ENCODE results near the gene BRICD5.
"Not testable (repeated sequence)": the region's sequence is repeated elsewhere in the genome, so short reads cannot be mapped to it uniquely, and the experiment has no call there.

BRICD5 gene

DNA sequence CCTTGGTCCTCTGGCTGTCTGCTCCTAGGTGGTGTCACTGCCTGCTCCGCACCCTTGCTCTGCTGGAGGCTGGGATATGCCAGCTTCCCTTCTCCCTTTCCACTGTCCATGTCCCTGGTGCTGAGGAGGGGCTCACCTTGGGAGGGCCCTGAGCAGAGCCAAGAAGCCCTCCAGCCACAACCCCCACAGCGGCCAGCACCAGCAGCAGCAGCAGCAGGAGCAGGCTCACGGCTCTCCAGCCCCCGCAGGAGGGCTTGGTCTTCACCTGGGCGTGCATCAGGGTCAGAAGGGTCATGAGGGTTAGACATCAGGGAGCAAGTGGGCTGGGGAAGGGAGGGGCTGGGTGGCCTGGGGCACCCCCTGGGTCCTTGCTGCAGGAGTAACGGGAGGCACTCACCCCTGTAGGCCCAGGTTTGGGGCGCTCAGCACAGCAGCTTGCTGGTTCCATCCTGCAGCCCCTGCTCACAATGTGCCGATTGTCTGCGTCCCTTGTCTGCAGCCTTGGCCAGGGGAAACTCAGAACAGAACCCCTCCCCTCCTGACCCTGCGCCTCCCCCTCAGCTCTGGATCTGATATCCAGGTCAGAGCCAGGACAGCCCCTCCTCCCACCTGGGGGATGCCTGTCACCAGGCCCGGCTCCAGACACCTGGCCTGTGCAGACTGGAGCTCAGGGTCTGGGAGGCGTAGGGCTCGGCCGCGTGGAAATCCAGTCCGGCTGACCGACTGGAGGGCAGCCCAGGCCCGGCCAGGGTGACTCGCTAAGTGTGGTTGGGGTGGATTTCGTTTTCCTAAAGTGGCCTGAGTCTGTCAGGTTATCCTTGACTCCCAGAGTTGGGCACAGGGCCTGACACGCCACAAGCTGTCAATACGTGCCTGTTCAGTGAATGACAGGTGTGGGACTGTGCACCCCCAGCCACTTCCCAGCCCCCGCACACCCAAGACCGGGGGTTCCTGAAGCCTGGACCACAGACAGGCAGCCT, at the start of gene BRICD5:
BRICD5 (minus strand) TSS at position 478 of the 980 bp plus-strand sequence; CDS start at position 448, 30 bp downstream.
- no peak for DNase-seq

DNA sequence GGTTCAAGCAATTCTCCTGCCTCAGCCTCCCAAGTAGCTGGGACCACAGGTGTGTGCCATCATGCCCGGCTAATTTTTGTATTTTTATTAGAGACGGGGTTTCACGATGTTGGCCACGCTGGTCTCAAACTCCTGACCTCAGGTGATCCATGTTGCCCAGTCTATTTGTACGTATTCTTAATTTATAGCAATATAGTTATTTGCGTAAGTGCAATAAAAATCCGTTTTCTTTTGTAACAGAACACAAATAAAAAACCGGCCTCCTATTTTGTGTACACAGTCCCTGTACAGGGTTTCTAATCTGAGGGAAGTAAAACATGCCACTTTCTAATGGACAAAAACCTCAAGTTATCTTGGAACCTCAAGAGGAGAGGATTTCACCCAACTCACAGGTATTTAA, 49.6 kb upstream of the BRICD5 start:
- DNase-seq, result no peak

DNA sequence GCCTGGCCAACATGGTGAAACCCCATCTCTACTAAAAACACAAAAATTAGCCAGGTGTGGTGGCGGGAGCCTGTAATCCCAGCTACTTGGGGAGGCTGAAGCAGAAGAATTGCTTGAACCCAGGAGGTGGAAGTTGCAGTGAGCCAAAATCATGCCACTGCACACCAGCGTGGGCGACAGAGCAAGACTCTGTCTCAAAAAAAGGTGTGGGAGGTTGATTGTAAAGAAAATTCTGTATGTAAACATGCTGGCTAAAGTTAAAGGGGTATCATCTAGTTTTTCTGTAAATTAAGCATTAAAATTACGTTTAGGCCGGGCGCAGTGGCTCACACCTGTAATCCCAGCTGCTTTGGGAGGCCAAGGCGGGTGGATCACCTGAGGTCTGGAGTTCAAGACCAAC, 47.9 kb upstream of the BRICD5 start:
- DNase-seq, result not testable (repeated sequence)

DNA sequence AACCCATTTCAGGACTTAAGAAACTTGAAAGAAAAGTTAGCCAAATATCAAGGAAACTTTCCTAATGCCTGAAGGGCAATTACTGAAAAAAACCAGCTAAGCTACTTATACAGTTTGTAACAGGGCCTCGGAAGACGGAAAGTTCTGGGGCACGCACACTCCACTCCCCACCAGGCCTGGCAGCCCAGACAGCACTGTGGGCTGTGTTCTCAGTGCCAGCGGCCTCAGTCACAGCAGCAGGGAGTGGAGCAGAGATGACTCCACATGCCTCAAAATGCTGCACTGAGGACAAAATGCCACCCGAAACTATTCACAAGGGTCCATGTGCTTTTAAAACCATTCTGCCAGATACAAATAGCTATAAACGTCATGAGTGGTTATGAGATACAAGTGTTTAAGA, 47.1 kb upstream of the BRICD5 start:
- no peak for DNase-seq

- no peak for DNase-seq
Observed at GRCh38 chr16:2256531-2257140, 46.0 kb upstream of the BRICD5 start.

DNA sequence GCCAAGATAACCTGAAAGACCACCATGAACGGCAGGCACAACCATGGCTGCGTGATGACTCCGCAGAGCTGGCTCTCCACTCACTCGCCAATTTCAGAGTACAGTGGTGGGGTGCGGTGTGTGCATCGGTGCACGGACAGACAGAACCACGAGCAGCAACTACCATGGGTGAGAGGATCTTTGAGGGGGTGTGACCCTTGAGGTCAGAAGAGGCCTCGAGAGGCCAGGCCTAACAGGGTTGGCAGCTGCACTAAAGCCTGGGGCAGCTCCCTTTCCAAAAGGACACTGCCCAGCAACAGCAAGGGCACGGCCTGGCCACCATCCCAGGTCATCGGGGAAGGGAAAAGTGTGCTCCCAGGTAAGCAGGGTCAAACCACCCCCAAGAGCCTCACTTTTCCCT, 42.6 kb upstream of the BRICD5 start:
- no peak for DNase-seq

DNA sequence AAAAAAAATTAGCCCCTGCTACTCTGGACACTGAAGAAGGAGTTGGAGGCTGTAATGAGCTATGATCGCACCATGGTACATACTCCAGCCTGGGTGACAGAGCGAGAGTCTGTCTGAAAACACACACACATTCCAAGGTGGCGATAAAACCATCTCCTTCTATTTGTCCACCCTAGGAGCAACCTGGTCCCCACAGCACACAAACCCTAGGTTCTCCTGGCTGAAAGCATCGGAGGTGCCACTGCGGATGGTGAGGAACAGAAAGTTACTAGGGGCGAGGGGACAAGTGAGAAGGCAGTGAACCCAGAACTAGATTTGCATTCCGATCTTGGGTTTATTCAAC, 42.1 kb upstream of the BRICD5 start:
- no peak for DNase-seq

- DNase-seq, result peak; percentile 32 to 58
Observed at GRCh38 chr16:2251296-2252111, 40.8 kb upstream of the BRICD5 start, which contains the start of gene ECI1. Gene ECI1 (minus strand): TSS chr16:2251587. CDS start chr16:2251566, 21 bp downstream.

DNA sequence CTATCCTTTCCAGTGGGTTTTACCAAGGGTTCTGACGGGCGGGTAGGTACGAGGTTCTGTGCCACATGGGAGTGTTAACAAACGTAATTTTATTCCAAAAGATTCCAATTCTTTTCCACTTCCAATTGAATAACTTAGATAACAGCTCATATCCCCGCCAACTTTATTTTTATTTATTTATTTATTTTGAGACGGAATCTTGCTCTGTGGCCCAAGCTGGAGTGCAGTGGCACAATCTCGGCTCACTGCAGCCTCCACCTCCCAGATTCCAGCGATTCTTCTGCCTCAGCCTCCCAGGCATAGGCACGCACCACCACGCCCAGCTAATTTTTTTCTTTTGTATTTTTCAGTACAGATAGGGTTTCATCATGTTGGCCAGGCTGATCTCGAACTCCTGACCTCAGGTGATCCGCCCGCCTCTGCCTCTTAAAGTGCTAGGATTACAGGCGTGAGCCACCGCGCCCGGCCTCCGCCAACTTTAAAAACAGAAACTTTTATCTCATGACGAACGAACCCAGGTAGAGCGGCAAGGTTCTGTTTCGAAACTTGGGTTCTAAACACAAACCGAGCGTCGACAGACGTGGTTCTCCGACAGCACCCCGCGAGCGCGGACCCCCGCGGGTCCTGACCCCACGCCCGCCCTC, 40.1 kb upstream of the BRICD5 start:
- DNase-seq, result peak in 1 of 2 experiments; percentile 6

GRCh38 chr16:2246301-2246885, 35.7 kb upstream of the BRICD5 start:
- no peak for DNase-seq

- no peak for DNase-seq
Observed at GRCh38 chr16:2244926-2245795, 34.5 kb upstream of the BRICD5 start.

DNA sequence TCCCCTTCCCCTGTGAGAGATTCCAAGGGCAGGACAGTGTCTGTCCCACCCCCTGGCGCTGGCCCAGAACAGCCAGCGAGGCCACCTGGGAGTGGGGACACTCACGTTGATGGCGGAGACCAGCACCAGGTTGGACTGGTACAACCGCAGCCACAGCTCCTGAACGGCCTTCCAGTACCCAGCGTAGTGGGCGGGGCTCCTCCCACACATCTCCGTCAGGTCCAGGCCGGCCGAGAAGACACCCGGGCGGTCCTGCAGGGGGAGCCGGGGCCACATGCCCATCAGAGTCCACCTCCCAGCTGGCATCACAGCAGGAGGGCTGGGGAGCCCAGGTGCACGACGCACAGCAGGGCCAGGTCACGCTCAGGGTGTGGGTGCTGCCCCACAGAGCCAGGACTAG, 33.6 kb upstream of the BRICD5 start:
- no peak for DNase-seq

GRCh38 chr16:2243781-2244180, 33.1 kb upstream of the BRICD5 start:
- no peak for DNase-seq

GRCh38 chr16:2243031-2243528, 32.4 kb upstream of the BRICD5 start:
- DNase-seq, result no peak

DNA sequence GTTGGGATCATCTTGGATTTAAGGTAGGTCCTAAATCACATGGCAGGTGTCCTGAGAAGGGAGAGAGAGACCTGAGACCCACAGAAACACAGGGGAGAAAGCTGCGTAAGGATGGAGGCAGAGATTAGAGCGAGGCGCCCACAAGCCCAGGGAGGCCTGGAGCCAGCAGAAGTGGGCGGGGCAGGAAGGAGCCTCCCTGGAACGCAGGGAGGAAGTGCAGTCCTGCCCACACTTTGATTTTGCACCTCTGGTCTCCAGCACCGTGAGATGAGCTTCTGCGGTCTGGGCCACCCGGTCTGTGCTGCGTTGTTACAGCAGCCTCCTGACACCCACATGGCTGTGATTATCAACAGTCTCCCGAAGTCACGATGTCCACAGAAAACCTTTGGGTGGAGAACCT, 31.9 kb upstream of the BRICD5 start:
- no peak for DNase-seq

DNA sequence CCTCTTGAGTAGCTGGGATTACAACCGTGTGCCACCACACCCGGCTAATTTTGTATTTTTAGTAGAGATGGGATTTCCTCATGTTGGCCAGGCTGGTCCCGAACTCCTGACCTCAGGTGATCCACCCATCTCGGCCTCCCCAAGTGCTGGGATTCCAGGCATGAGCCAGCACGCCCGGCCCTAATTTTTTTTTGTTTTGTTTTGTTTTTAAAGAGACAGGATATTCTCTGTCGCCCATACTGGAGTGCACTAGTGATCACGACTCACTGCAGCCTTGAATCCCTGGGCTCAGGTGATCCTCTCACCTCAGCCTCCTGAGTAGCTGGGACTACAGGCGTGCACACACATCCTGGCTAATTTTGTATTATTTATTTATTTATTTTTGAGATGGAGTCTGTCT, 29.7 kb upstream of the BRICD5 start:
- DNase-seq, result not testable (repeated sequence)

DNA sequence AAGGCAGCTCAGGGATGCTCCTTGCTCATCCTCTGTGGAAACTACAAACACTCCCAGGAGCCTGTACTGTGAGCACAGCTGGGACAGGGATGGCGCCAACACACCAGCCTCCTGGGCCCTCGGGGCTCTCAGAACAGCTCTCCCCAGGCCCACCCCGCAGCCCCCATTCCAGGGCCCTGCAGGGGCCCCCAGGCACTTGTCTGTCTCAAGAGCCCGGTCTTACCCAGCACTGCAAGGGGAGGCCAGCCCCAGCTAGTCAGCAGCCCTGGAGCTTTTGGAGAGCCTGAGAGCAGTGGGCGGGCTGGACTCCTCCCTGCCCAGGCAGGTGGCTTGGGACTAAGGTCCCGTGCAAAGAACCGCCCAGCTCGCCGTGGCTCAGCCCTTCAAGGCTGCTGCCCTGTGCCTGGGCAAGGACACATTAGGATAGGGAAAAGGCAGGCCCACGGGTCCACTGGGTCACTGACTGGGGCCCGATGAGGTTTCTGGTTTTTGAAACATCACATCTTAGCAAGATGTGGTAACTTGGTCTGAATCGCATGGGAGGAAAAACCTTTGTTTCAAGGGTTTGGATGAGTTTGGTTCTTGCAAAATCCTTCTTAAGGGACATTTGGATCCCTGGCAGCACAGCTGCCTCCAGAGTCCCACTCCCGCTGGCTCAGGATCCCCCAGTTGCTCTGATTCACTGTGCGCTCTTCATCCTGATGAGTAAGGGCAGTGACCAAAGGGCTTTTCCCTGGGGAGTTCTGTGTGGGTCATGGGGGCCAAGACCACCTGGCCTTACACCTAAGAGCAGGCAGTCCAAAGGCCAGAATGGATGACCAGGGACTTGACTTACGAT, 28.4 kb upstream of the BRICD5 start:
- no peak for DNase-seq

DNA sequence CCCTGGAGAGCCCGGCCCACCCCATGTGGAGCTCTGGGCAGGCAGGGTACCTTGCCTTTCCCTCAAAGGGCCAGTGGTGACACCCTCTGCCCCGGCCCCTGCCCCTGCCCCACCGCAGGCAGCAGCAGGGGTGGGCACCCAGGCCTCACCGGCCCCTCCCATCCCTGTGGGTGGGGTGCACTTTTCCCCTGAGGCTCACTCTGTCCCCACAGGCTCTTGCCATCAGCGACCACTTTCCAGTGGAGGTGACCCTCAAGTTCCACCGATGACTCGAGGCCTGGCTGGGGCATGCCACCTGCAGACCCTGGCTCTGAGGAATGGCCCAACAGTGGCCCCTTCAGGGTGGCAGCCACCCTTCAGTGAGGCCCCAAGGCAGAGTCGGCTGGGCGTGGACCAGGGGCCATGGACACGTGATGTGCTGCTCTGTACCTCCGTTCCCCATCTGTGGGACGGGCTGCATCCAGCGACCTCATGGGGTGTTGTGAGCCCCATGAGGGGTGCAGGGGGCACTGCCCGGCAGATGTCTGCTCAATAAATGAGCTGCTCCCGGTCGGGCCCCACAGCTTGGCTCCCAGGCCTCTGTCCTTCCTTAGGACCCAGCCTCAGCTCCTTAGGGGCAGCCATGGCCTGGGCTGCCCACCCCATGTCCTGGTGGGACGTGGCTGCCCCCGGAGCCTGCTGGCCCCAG, 27.6 kb upstream of the BRICD5 start:
- DNase-seq, result no peak

- DNase-seq, result no peak
Observed at GRCh38 chr16:2237493-2238149, 27.0 kb upstream of the BRICD5 start.

Data from Kasumi-1 (cell line).